CD4-positive, alpha-beta memory T cell (primary cell): ENCODE results near the gene CREBBP. TPM values are rescaled to one million over a fixed set of nuclear protein-coding genes. Genes with fewer than 3 reads are reported as not detected.

Experiments used
- CTCF ChIA-PET: fragments of 350-600 bp; sonication (Branson Sonifier 250); formaldehyde crosslinking; loops from one replicate; lab custom pipeline; 2021; ENCODE audit warnings: inconsistent platforms; ENCODE audit not compliant: partially characterized antibody; lab: Charles Lee
- POLR2A ChIA-PET: fragments of 350-600 bp; sonication (Branson Sonifier 250); formaldehyde crosslinking; loops from one replicate; lab custom pipeline; 2021; ENCODE audit not compliant: partially characterized antibody; lab: Charles Lee
- DNase-seq, 5 donors: peaks; one replicate each; pipeline versions ENCODE4 v3.0.0 to v3.0.0-alpha.2; 2020 to 2022; ENCODE audit warnings: mixed read lengths in 1 of 5
- H3K27ac ChIP-seq: one replicate; pipeline ENCODE4 v1.7.0; 2013; ENCODE audit warnings: low read depth, low read length
- H3K27me3 ChIP-seq: 2 replicates; pipeline ENCODE4 v1.7.0; 2013; ENCODE audit warnings: mild to moderate bottlenecking, low read length, moderate library complexity; ENCODE audit not compliant: insufficient read depth
- H3K36me3 ChIP-seq: 2 replicates; pipeline ENCODE4 v1.7.0; 2013; ENCODE audit warnings: mild to moderate bottlenecking, low read length, moderate library complexity; ENCODE audit not compliant: insufficient read depth
- H3K4me1 ChIP-seq: 2 replicates; pipeline ENCODE4 v1.7.0; 2013; ENCODE audit warnings: mild to moderate bottlenecking, low read length, moderate library complexity; ENCODE audit not compliant: insufficient read depth
- H3K4me3 ChIP-seq, 2 donors: one replicate each; pipeline ENCODE4 v1.7.0; 2013; ENCODE audit warnings: low read length in 2 of 2, mild to moderate bottlenecking in 1 of 2
- H3K9me3 ChIP-seq, 2 donors: one replicate each; pipeline ENCODE4 v1.7.0; 2013; ENCODE audit warnings: low read length in 2 of 2, control low read depth in 1 of 2; ENCODE audit not compliant: control insufficient read depth in 1 of 2
- H3K27ac Mint-ChIP-seq, 7 donors: one replicate each; pipeline ENCODE4 v1.8.0; 2020 to 2021; ENCODE audit warnings: mixed read lengths in 7 of 7, mild to moderate bottlenecking in 6 of 7, inconsistent platforms in 3 of 7, moderate library complexity in 3 of 7
- H3K27me3 Mint-ChIP-seq, 2 donors: one replicate each; pipeline ENCODE4 v1.8.0; 2020 to 2021; ENCODE audit warnings: mixed read lengths in 2 of 2
- H3K36me3 Mint-ChIP-seq, 2 donors: one replicate each; pipeline ENCODE4 v1.8.0; 2020 to 2021; ENCODE audit warnings: mixed read lengths in 2 of 2, inconsistent platforms in 1 of 2, mild to moderate bottlenecking in 1 of 2
- H3K4me1 Mint-ChIP-seq, 4 donors: one replicate each; pipeline ENCODE4 v1.8.0; 2020 to 2021; ENCODE audit warnings: mixed read lengths in 4 of 4, mild to moderate bottlenecking in 1 of 4
- H3K4me3 Mint-ChIP-seq, 8 donors: one replicate each; pipeline ENCODE4 v1.8.0; 2020 to 2021; ENCODE audit warnings: mixed read lengths in 8 of 8, mild to moderate bottlenecking in 7 of 8, moderate library complexity in 6 of 8, inconsistent platforms in 3 of 8
- H3K9me3 Mint-ChIP-seq, 8 donors: one replicate each; pipeline ENCODE4 v1.8.0; 2020 to 2021; ENCODE audit warnings: mixed read lengths in 8 of 8, mild to moderate bottlenecking in 5 of 8, inconsistent platforms in 3 of 8, moderate library complexity in 1 of 8
- intact Hi-C: fragments of 100-400 bp; cut with micrococcal nuclease; formaldehyde crosslinking; loops from one replicate; pipeline ENCODE4 v1.15.1; 2023
- polyA plus RNA-seq, 2 donors: library from polyadenylated mRNA; unstranded; fragments of 300-500 nt; fragmentation: Illumina TruSeq; gene quantifications; one replicate each; pipeline ENCODE4 v1.2.3, GENCODE V29; 2021
- total RNA-seq, 2 experiments: library from RNA; stranded (reverse); gene quantifications; one replicate each; pipeline ENCODE4 v1.2.3, GENCODE V29; 2021

The CREBBP gene
- total and polyA plus RNA-seq, 4 experiments from 2014 or later: 0.60 to 133 (median 68.3) TPM

DNA sequence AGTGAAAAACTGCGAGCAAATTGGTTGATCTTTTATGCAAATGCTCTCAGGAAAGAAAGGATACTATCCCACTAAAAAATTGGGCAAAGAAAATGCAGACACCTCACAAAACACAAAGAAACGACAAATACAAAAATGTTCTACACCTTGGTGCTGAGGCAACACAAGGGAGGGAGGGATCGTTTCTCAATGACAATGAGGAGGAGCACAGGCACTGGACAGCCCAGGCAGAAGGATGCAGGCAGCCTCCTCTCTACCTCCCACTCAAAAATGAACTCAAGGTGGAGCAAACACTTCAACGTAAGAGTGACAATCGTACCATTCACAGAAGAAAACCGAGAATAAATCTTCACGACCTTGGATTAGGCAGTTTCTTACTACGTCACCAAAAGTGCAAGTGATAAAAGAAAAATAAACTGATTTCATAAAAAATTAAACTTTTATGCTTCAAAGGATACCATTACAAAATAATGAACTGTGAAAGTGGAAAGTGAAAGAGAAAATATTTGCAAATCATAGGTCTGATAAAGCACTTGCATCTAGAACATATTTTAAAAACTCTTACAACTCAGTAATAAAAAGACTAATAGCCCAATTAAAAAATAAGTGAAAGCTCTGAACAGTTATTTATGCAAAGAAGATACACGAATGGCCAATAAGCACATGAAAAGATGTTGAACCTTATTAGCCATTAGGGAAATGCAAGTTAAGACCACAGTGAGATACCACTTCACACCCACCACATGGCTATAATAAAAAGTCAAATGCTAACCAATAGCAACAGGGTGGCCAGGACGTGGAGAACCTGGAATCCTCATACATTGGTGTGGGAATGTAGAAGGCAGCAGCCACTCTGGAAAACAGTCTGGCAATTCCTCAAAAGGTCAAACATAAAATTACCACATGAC is 82.4 kb downstream of the CREBBP start:
- Mint-ChIP-seq H3K9me3 (no peaks in the 10 kb centered on the region), H3K27me3 (no peaks in the 10 kb centered on the region)

DNA sequence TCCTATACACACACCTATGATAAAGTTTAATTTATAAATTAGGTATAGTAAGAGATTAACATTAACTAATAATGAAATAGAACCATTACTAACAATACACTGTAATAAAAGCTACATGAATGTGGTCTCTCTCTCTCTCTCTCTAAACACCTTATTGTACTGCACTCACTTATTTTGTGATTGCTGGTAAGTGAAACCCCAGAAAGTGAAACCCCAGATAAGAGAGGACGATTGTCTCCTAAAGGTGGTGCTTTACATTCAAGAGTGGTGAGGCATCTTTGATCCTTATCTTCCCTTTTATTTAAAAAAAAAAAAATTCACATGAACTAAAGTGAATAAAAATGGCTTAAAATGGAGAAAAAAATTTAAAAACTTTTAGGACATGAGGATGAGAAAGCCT is 83.0 kb downstream of the CREBBP start:
- H3K9me3 ChIP-seq: no peaks in the 10 kb centered on the region
- H3K27me3 ChIP-seq: no peaks in the 10 kb centered on the region
- Mint-ChIP-seq H3K36me3 (peaks cover 8 to 18% of the 10 kb centered on the region in 2 donors), H3K9me3 (no peaks in the 10 kb centered on the region), H3K27me3 (no peaks in the 10 kb centered on the region), H3K4me1 (peaks cover 39 to 81% (median 59%) of the 10 kb centered on the region in 4 donors), H3K27ac (peak overlapping the region in 6 of 7 donors; percentile 29 to 71 (median 54)), H3K4me3 (peak overlapping the region; percentile 50 to 73 (median 63))
- intact Hi-C loops: no loop called here
- no peak overlapping the region for H3K4me3 ChIP-seq
- H3K36me3 ChIP-seq: peaks cover 10% of the 10 kb centered on the region
- ChIA-PET CTCF (no interaction called here), POLR2A (no interaction called here)
- peaks cover 62% of the 10 kb centered on the region for H3K4me1 ChIP-seq
- DNase-seq: peak in 4 of 5 donors; percentile 18 to 50 (median 26)
- H3K27ac ChIP-seq: no peak overlapping the region

More for the DNA sequence above, 82.4 kb downstream of the CREBBP start:
- intact Hi-C loops: no loop called here
- Mint-ChIP-seq H3K27ac (peak overlapping the region; percentile 38 to 74 (median 65)), H3K4me3 (peak overlapping the region; percentile 50 to 73 (median 63)), H3K4me1 (peaks cover 40 to 79% (median 56%) of the 10 kb centered on the region in 4 donors), H3K36me3 (peaks cover 7 to 14% of the 10 kb centered on the region in 2 donors)
- no peaks in the 10 kb centered on the region for H3K27me3 ChIP-seq
- peaks cover 3% of the 10 kb centered on the region for H3K36me3 ChIP-seq
- H3K4me1 ChIP-seq: peaks cover 65% of the 10 kb centered on the region
- no peak for DNase-seq
- POLR2A ChIA-PET: no interaction called here
- H3K27ac ChIP-seq: no peak overlapping the region
- no peaks in the 10 kb centered on the region for H3K9me3 ChIP-seq
- peak overlapping the region in 1 of 2 donors; percentile 11 for H3K4me3 ChIP-seq
- CTCF ChIA-PET: no interaction called here

DNA sequence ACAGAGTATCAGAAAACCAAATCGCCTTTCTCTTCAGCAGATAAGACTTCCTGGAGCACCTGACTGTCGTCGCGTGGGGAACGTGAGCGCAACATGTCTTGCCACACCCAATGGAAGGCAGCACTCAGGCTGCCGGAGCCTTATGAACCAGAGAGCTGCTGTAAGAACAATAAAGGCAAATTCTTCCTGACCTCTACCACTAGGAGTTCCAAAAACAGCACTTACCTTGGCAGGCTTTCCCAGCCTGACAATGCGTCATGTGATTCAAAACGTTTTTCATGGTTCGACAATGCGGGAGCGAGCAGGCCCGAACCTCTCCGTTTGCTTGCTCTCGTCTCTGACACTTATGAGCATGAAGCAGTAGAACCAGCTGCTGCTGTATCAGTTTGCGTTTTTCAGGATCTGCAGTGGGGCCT is 87.3 kb downstream of the CREBBP start:
- Mint-ChIP-seq H3K27ac (peak overlapping the region in 2 of 7 donors; percentile 3 to 46), H3K36me3 (peaks cover 27 to 45% of the 10 kb centered on the region in 2 donors), H3K27me3 (no peaks in the 10 kb centered on the region), H3K9me3 (no peaks in the 10 kb centered on the region), H3K4me1 (peaks cover 39 to 83% (median 65%) of the 10 kb centered on the region in 4 donors), H3K4me3 (peak overlapping the region in 1 of 8 donors; percentile 17)
- DNase-seq: no peak
- H3K4me3 ChIP-seq: no peak overlapping the region
- peaks cover 58% of the 10 kb centered on the region for H3K4me1 ChIP-seq
- no peak overlapping the region for H3K27ac ChIP-seq
- ChIA-PET POLR2A (no interaction called here), CTCF (no interaction called here)
- H3K9me3 ChIP-seq: no peaks in the 10 kb centered on the region
- no peaks in the 10 kb centered on the region for H3K27me3 ChIP-seq
- intact Hi-C loops: no loop called here
- H3K36me3 ChIP-seq: peaks cover 34% of the 10 kb centered on the region

DNA sequence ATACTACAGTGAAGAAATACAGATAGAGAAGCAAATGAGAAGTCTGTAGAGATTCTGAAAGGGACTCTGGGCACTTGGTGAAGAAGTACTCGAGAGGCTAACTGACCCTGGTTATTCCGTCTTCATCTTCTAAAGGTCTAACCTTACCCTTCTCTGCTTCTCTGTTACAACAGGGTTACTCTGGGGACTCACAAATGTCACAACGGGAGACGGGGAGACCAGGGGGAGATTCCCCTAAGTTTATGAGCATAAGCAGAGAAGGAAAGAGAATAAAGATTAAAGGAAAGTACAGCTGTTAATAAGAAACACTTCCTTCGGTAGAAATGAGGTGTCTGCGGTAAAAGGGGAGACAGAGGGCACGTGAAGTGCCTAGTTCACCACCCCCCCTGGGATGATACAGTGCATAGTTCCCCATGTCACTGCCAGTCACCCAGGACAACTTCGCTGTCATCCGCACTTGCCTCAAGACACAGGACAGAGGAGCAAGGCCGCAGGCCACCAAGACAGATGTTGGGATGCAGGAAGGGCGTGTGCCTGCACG is 88.0 kb downstream of the CREBBP start:
- H3K4me1 ChIP-seq: peaks cover 51% of the 10 kb centered on the region
- Mint-ChIP-seq H3K27me3 (no peaks in the 10 kb centered on the region), H3K9me3 (no peaks in the 10 kb centered on the region), H3K27ac (peak overlapping the region in 3 of 7 donors; percentile 3 to 34 (median 19)), H3K4me1 (peaks cover 35 to 79% (median 60%) of the 10 kb centered on the region in 4 donors), H3K36me3 (peaks cover 27 to 45% of the 10 kb centered on the region in 2 donors), H3K4me3 (peak overlapping the region in 3 of 8 donors; percentile 5 to 42 (median 41))
- no peaks in the 10 kb centered on the region for H3K27me3 ChIP-seq
- H3K9me3 ChIP-seq: no peaks in the 10 kb centered on the region
- POLR2A ChIA-PET: no interaction called here
- peaks cover 35% of the 10 kb centered on the region for H3K36me3 ChIP-seq
- intact Hi-C loops: no loop called here
- no peak overlapping the region for H3K27ac ChIP-seq
- CTCF ChIA-PET: no interaction called here
- no peak overlapping the region for H3K4me3 ChIP-seq
- DNase-seq: no peak

DNA sequence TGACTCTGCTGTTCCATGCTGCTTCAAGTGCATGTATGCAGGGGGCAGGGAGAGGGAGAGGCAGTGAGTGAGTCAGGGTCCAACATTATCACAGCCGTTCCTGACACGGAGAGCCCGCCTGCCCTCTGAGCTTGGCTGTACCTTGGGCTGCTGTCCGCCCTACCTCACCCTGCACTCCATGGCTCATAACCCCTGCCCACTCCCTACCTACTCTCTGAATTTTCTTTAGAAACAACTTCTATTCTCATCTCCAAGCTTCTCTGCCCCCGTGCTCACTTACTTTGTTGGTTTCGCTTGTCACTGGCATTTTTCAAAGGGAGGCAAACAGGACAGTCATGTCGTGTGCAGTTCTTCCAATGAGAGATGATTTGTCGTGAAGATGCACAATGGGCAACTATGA is 88.8 kb downstream of the CREBBP start:
- CTCF ChIA-PET: interaction anchor here (2.0 kb wide), 1 partner anchor 10 kb away, joined by 5 read pairs; no protein-coding TSS in a partner anchor
- intact Hi-C loops: no loop called here
- H3K27ac Mint-ChIP-seq: peak overlapping the region in 1 of 7 donors; percentile 15
- Histone ChIP-seq H3K27ac (no peak overlapping the region), H3K36me3 (peaks cover 35% of the 10 kb centered on the region), H3K27me3 (no peaks in the 10 kb centered on the region), H3K4me3 (no peak overlapping the region), H3K9me3 (no peaks in the 10 kb centered on the region), H3K4me1 (peaks cover 43% of the 10 kb centered on the region)
- H3K36me3 Mint-ChIP-seq: peaks cover 30 to 48% of the 10 kb centered on the region in 2 donors
- no peak for DNase-seq
- no peak overlapping the region for H3K4me3 Mint-ChIP-seq
- POLR2A ChIA-PET: no interaction called here
- H3K9me3 Mint-ChIP-seq: no peaks in the 10 kb centered on the region
- H3K4me1 Mint-ChIP-seq: peaks cover 31 to 70% (median 55%) of the 10 kb centered on the region in 4 donors
- H3K27me3 Mint-ChIP-seq: no peaks in the 10 kb centered on the region

DNA sequence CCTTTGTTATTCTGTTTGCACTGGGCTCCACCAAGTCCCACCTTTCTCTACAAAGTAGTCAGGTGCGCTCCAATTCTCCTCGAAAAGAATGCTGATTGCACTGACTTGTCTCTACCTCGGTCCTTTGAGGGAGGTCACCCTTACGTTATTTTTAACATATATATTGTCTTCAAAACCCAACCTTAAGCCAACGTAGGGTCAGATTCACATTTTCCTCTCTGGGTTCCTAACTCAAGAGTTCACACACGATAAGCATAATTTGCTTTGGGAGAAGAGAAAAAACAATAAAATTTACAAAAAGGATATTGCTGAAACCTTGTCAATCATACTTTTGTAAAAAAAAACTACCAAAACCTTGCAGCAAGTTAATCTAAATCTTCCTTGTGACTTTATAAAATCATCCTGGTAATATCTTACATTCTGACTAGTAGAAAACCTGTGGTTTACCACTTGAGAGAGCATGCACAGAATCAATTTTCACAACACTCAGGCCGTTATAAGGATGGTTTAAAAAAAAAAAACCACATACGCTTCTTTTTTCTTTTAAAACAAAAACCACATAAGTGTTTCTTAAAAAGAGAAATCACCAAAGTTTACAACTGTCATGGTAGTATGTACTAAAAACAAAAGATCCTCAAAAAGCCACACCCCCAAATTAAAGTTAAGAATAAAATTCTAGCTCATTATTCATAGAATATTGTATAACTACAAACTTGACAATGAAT is 91.0 kb downstream of the CREBBP start:
- peaks cover 34 to 59% of the 10 kb centered on the region in 2 donors for H3K36me3 Mint-ChIP-seq
- Histone ChIP-seq H3K4me1 (peaks cover 33% of the 10 kb centered on the region), H3K36me3 (peaks cover 49% of the 10 kb centered on the region), H3K4me3 (no peak overlapping the region), H3K9me3 (no peaks in the 10 kb centered on the region), H3K27ac (no peak overlapping the region), H3K27me3 (no peaks in the 10 kb centered on the region)
- intact Hi-C loops: loop anchor here (2.0 kb wide), 1 partner anchor 91 kb away; the partner anchor contains the start of gene CREBBP
- ChIA-PET CTCF (interaction anchor here (2.0 kb wide), 1 partner anchor 8 kb away, joined by 5 read pairs; no protein-coding TSS in a partner anchor), POLR2A (interaction anchor here (1.0 kb wide), 1 partner anchor 30 kb away, joined by 4 read pairs; no protein-coding TSS in a partner anchor)
- peak in 4 of 5 donors; percentile 69 to 77 (median 74) for DNase-seq
- no peaks in the 10 kb centered on the region for H3K9me3 Mint-ChIP-seq
- no peaks in the 10 kb centered on the region for H3K27me3 Mint-ChIP-seq
- H3K4me3 Mint-ChIP-seq: peak overlapping the region; percentile 3 to 87 (median 50)
- H3K27ac Mint-ChIP-seq: peak overlapping the region; percentile 31 to 84 (median 58)
- peaks cover 29 to 72% (median 53%) of the 10 kb centered on the region in 4 donors for H3K4me1 Mint-ChIP-seq
